ENCODE measurements around the gene ACOT12. TPM values are rescaled to one million over a fixed set of nuclear protein-coding genes. Genes with fewer than 3 reads are reported as not detected.
"Not testable (repeated sequence)": the region's sequence is repeated elsewhere in the genome, so short reads cannot be mapped to it uniquely, and the experiment has no call there.

The ACOT12 gene
- polyA plus RNA-seq, 1 experiment: 0.56 TPM

DNA sequence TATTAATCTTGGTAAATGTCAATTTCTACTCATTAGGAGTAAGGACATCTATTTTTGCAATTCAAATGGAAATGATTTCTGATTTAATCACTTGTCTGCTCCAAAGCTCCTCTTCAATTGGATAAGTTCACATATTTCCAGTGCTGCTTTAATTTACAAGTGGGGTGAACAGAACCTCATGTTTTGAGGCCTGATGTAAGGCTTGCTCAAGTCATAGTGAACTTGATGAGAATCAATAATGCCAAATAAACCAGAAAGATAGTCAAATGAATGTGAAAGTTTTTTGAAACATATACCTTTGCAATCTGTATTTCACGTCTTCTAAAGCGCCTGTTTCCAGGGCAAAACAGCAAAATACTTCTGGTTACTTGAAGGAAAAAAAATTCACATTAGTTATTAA is 15.4 kb upstream of the ACOT12 start:
- Histone ChIP-seq H3K27me3 (ENCODE audit: control insufficient read depth, insufficient read depth, low read length) (no peaks in the 10 kb centered on the region), H3K4me3 (ENCODE audit: low read depth, low read length) (no peak overlapping the region), H3K27ac (ENCODE audit: low read depth, low read length) (no peak overlapping the region), H3K9me3 (ENCODE audit: control insufficient read depth, insufficient read depth, low read length) (no peaks in the 10 kb centered on the region)
- no peak for DNase-seq (ENCODE audit: low read depth, low spot score)
- TF ChIP-seq, protein P1, sequence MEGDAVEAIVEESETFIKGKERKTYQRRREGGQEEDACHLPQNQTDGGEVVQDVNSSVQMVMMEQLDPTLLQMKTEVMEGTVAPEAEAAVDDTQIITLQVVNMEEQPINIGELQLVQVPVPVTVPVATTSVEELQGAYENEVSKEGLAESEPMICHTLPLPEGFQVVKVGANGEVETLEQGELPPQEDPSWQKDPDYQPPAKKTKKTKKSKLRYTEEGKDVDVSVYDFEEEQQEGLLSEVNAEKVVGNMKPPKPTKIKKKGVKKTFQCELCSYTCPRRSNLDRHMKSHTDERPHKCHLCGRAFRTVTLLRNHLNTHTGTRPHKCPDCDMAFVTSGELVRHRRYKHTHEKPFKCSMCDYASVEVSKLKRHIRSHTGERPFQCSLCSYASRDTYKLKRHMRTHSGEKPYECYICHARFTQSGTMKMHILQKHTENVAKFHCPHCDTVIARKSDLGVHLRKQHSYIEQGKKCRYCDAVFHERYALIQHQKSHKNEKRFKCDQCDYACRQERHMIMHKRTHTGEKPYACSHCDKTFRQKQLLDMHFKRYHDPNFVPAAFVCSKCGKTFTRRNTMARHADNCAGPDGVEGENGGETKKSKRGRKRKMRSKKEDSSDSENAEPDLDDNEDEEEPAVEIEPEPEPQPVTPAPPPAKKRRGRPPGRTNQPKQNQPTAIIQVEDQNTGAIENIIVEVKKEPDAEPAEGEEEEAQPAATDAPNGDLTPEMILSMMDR (IDR thresholded peaks at IDR 0.05; ENCODE audit: low read depth, low read length): no peak
- ChIA-PET CTCF (interaction anchor here (1.0 to 1.4 kb wide), 3 partner anchors 11 to 850 kb away, joined by 3 to 5 read pairs (median 3); no protein-coding TSS in a partner anchor), POLR2A (no interaction called here)

DNA sequence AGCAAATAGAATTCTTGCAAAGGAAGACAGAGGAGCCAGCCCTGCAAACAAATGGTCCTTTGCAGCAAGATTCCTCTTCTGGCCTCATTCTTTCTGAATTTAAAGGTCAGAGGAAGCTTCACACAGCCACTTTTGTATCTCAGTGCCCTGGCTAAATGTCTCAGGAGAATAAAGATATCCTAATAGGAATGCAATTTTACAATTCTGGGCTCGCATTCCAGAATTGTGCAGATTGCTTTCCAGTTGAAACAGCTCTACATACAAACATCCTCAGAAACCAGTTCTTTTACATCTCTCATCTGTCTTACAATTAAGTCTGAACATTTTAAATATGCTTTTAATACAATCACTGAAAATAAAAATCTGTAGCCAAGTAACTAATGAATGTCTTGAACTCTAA is 14.6 kb upstream of the ACOT12 start:
- Histone ChIP-seq H3K4me3 (ENCODE audit: low read depth, low read length) (no peak overlapping the region), H3K9me3 (ENCODE audit: control insufficient read depth, insufficient read depth, low read length) (no peaks in the 10 kb centered on the region), H3K27ac (ENCODE audit: low read depth, low read length) (no peak overlapping the region), H3K27me3 (ENCODE audit: control insufficient read depth, insufficient read depth, low read length) (no peaks in the 10 kb centered on the region)
- POLR2A ChIA-PET: no interaction called here
- TF ChIP-seq, protein P1 (IDR thresholded peaks at IDR 0.05; ENCODE audit: low read depth, low read length): no peak
- CTCF ChIA-PET: interaction anchor here (0.6 to 1.1 kb wide), 2 partner anchors 10 to 16 kb away, joined by 3 read pairs; no protein-coding TSS in a partner anchor
- DNase-seq (ENCODE audit: low read depth, low spot score): no peak

DNA sequence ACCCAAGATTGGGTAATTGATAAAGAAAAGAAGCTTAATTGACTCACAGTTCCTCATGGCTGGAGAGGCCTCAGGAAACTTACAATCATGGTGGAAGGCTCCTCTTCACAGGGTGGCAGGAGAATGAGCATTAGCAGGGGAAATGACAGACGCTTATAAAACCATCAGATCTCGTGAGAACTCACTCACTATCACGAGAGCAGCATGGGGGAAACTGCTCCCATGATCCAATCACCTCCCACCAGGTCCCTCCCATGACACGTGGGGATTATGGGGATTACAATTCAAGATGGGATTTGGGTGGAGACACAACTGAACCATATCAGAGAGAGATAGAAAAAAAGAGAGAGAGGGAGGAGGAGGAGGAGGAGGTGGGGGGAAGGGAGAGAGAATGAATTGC is 13.9 kb upstream of the ACOT12 start:
- CTCF ChIA-PET; DNase-seq (ENCODE audit: low read depth, low spot score); H3K27me3 ChIP-seq (ENCODE audit: control insufficient read depth, insufficient read depth, low read length); H3K4me3 ChIP-seq (ENCODE audit: low read depth, low read length); H3K27ac ChIP-seq (ENCODE audit: low read depth, low read length); H3K9me3 ChIP-seq (ENCODE audit: control insufficient read depth, insufficient read depth, low read length); POLR2A ChIA-PET: not testable (repeated sequence)

DNA sequence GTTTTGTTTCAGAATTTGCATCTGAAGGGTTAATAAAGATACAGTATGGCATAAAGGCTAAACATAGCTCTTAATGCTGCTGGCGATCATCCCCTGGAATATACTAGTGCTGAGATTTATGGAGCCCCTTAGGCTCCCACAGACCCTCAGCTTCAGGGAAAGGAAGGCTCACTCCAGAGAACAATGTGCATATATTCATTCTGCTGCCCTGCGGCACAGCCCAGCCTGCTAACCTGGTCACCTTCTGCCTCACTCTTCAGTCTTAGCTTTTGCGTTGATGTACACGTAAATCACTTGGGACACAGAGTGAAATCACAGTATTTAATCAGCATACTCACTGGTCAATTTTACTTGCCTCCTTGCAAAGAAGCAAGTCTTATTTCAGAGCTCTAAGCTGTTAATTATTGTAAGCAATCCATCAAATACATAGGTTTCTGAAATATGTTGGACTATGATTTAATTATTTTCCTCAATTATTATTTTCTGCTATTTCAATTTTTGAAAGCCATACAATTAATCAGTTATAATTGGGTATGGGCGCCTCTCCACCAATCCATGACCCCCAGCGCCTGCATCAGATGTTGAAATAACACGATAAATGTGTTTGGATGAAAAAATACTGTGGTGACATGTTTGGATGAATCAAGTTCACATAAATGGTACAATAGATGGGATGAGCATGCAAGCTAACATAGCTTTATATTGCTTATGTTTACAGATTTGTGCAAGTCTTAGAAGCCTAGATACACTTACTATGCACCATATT is 11.4 kb upstream of the ACOT12 start:
- Histone ChIP-seq H3K27me3 (ENCODE audit: control insufficient read depth, insufficient read depth, low read length) (no peaks in the 10 kb centered on the region), H3K9me3 (ENCODE audit: control insufficient read depth, insufficient read depth, low read length) (no peaks in the 10 kb centered on the region), H3K27ac (ENCODE audit: low read depth, low read length) (no peak overlapping the region), H3K4me3 (ENCODE audit: low read depth, low read length) (no peak overlapping the region)
- DNase-seq (ENCODE audit: low read depth, low spot score): no peak
- CTCF ChIA-PET: interaction anchor here (0.9 to 1.9 kb wide), 3 partner anchors 12 to 56 kb away, joined by 3 to 4 read pairs (median 3); partner anchors contain the start of gene ACOT12
- TF ChIP-seq, protein P1 (IDR thresholded peaks at IDR 0.05; ENCODE audit: low read depth, low read length): no peak
- POLR2A ChIA-PET: no interaction called here

DNA sequence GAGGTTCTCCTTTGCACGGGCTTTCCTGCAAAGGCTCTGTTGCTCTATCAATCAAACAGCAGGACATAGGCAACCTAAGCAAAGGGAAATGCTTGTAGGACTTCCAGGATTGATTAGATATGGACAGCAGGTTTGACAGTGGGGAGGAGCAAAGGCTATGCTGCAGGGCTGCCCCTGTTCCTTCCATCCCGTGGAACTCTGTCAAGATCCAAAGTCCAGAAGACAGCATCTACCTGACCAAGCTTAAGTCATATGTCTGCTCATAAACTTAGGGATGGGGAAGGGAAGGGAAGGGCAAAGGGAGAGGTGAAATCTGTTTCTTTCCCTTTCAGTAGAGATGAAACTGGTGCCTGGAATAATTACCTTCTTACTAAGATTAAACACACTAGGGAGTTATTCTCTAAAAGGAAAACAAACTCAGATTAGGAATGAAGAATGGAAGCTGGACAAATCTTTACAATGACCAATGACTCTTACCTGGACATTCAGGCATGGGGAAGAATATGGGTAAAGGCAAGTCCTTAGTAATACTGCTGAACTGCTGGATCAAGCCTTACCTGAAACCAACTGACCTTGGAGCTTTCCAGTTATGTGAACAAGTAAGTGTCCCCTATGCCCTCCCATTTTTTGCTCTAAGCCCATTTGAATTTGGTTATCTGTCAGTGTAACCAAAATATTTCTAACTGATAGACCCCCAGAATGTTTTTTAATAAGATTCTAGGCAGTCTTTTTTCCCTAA is 8.4 kb upstream of the ACOT12 start:
- H3K27me3 ChIP-seq (ENCODE audit: control insufficient read depth, insufficient read depth, low read length): no peaks in the 10 kb centered on the region
- TF ChIP-seq, protein P1 (IDR thresholded peaks at IDR 0.05; ENCODE audit: low read depth, low read length): no peak
- POLR2A ChIA-PET: no interaction called here
- H3K4me3 ChIP-seq (ENCODE audit: low read depth, low read length): no peak overlapping the region
- CTCF ChIA-PET: no interaction called here
- no peaks in the 10 kb centered on the region for H3K9me3 ChIP-seq (ENCODE audit: control insufficient read depth, insufficient read depth, low read length)
- no peak for DNase-seq (ENCODE audit: low read depth, low spot score)
- H3K27ac ChIP-seq (ENCODE audit: low read depth, low read length): no peak overlapping the region
